Upper lobe of left lung (tissue), 4 donors: Measurements from ENCODE around the gene SLC19A1.

Source experiments
- EP300 ChIP-seq, 4 donors: sonication (generic); formaldehyde crosslinking; IDR thresholded peaks; one replicate each; pipeline ENCODE4 v1.5.1; 2017; ENCODE audit warnings: antibody characterized with exemption in 4 of 4, control low read depth in 2 of 4
- POLR2A ChIP-seq, 4 donors: fragments of 450-650 bp; IDR thresholded peaks; one replicate each; pipeline ENCODE4 v1.5.1; 2016 to 2017; ENCODE audit warnings: antibody characterized with exemption in 4 of 4, mild to moderate bottlenecking in 2 of 4
- TF ChIP-seq, protein P1 (sequence below), 6 experiments: fragments of 450-650 bp in 4 of 6; fragments of 200-600 bp in 2 of 6; sonication (generic) in 2 of 6; IDR thresholded peaks; one replicate each; pipeline ENCODE4 v1.5.1; 2016 to 2019; ENCODE audit warnings: antibody characterized with exemption in 6 of 6

DNA sequence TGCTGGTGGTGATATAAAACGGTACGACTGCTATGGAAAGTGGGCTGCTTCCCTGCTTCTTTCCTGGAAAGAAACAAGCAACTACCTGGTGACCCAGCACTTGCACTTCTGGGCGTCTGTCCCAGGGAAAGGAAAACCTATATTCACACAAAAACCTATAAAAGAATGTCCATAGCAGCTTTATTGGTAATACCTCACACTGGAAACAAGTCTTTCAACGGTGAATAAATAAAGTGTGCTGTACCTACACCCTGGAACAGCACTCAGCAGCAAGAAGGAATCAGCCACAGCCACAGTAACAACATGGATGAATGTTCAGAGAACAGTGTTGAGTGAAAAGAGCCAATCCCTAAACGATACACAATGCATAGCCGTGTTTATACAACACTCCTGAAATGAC is 19.9 kb downstream of the SLC19A1 start:
- TF ChIP-seq, protein P1, sequence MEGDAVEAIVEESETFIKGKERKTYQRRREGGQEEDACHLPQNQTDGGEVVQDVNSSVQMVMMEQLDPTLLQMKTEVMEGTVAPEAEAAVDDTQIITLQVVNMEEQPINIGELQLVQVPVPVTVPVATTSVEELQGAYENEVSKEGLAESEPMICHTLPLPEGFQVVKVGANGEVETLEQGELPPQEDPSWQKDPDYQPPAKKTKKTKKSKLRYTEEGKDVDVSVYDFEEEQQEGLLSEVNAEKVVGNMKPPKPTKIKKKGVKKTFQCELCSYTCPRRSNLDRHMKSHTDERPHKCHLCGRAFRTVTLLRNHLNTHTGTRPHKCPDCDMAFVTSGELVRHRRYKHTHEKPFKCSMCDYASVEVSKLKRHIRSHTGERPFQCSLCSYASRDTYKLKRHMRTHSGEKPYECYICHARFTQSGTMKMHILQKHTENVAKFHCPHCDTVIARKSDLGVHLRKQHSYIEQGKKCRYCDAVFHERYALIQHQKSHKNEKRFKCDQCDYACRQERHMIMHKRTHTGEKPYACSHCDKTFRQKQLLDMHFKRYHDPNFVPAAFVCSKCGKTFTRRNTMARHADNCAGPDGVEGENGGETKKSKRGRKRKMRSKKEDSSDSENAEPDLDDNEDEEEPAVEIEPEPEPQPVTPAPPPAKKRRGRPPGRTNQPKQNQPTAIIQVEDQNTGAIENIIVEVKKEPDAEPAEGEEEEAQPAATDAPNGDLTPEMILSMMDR (IDR thresholded peaks at IDR 0.05), result no peak
- TF ChIP-seq POLR2A (IDR thresholded peaks at IDR 0.05) (no peak), EP300 (IDR thresholded peaks at IDR 0.05) (no peak)
